HEK293T (cell line): ENCODE data around the gene SLC35F3.

Experiments used
- ARNT ChIP-seq: fragments of 450-650 bp; IDR thresholded peaks from 2 replicates; pipeline ENCODE4 v1.6.1; 2017; ENCODE audit warnings: mild to moderate bottlenecking
- BHLHE40 ChIP-seq: fragments of 450-650 bp; IDR thresholded peaks from 2 replicates; pipeline ENCODE4 v1.6.1; 2016; ENCODE audit warnings: mild to moderate bottlenecking, moderate library complexity, borderline replicate concordance
- ELF4 ChIP-seq: fragments of 450-650 bp; IDR thresholded peaks from 2 replicates; pipeline ENCODE4 v1.6.1; 2017; ENCODE audit warnings: antibody characterized with exemption
- FOXM1 ChIP-seq: fragments of 450-650 bp; IDR thresholded peaks from 2 replicates; pipeline ENCODE4 v1.6.1; 2017; ENCODE audit warnings: mild to moderate bottlenecking, borderline replicate concordance
- SP1 ChIP-seq: fragments of 450-650 bp; IDR thresholded peaks from 2 replicates; pipeline ENCODE4 v1.6.1; 2017
- SUZ12 ChIP-seq: fragments of 450-650 bp; IDR thresholded peaks from 2 replicates; pipeline ENCODE4 v1.6.1; 2016; ENCODE audit warnings: mild to moderate bottlenecking
- TARDBP ChIP-seq: fragments of 450-650 bp; IDR thresholded peaks from 2 replicates; pipeline ENCODE4 v1.6.1; 2016

GRCh38 chr1:234141006-234141405 is 236.5 kb downstream of the SLC35F3 start:
- TF ChIP-seq ARNT, result no peak
- no peak for TF ChIP-seq TARDBP
- TF ChIP-seq FOXM1, result no peak
- TF ChIP-seq SP1, result no peak
- no peak for TF ChIP-seq BHLHE40
- no peak for TF ChIP-seq ELF4
- no peak for TF ChIP-seq SUZ12
